Measurements from ENCODE around the gene CKAP4. TPM values are rescaled to one million over a fixed set of nuclear protein-coding genes. Genes with fewer than 3 reads are reported as not detected.

CKAP4 gene
- total RNA-seq, 1 donor from 2014 or later: 35.0 TPM

Other genes with a start within 250 kb of the CKAP4 start
- gene NUAK1, start 109.1 kb downstream of the CKAP4 start, total RNA-seq: 33.6 TPM
- gene TCP11L2, start 54.7 kb upstream of the CKAP4 start, total RNA-seq: 122 TPM
- 7.1 TPM for gene POLR3B, start 109.7 kb upstream of the CKAP4 start, total RNA-seq

All from Right ventricle myocardium superior (tissue), 1 donor.